GM23248 (cell line): ENCODE data around the gene TMEM51. TPM values are rescaled to one million over a fixed set of nuclear protein-coding genes. Genes with fewer than 3 reads are reported as not detected.

Source experiments
- DNase-seq: peaks from one replicate; pipeline ENCODE4 v3.0.0-alpha.2; 2015
- H2AFZ ChIP-seq: fragments of 200-600 bp; sonication (generic); 2 replicates; pipeline ENCODE4 v1.6.1; 2016; ENCODE audit warnings: antibody characterized with exemption
- H3F3A ChIP-seq: fragments of 200-600 bp; sonication (generic); 2 replicates; pipeline ENCODE4 v1.6.1; 2016; ENCODE audit warnings: mild to moderate bottlenecking, antibody characterized with exemption, mixed run types; ENCODE audit not compliant: insufficient read depth
- H3K27ac ChIP-seq: fragments of 200-600 bp; sonication (generic); 2 replicates; pipeline ENCODE4 v1.5.1; 2016; ENCODE audit warnings: mild to moderate bottlenecking
- H3K27me3 ChIP-seq: fragments of 200-600 bp; sonication (generic); replicated peaks from 2 replicates; pipeline ENCODE4 v1.6.1; 2016; ENCODE audit warnings: mild to moderate bottlenecking; ENCODE audit not compliant: insufficient read depth
- H3K36me3 ChIP-seq: fragments of 200-600 bp; sonication (generic); 2 replicates; pipeline ENCODE4 v1.6.1; 2016; ENCODE audit warnings: low read depth, mild to moderate bottlenecking
- H3K4me1 ChIP-seq: fragments of 200-600 bp; sonication (generic); 2 replicates; pipeline ENCODE4 v1.6.1; 2016; ENCODE audit warnings: mild to moderate bottlenecking; ENCODE audit not compliant: insufficient read depth
- H3K4me2 ChIP-seq: fragments of 200-600 bp; sonication (generic); one replicate; pipeline ENCODE4 v1.6.1; 2016; ENCODE audit warnings: mild to moderate bottlenecking; ENCODE audit not compliant: unreplicated experiment
- H3K4me3 ChIP-seq: fragments of 200-600 bp; sonication (generic); 2 replicates; pipeline ENCODE4 v1.5.1; 2016; ENCODE audit warnings: mild to moderate bottlenecking
- H3K79me2 ChIP-seq: fragments of 200-600 bp; sonication (generic); 2 replicates; pipeline ENCODE4 v1.6.1; 2016; ENCODE audit warnings: mild to moderate bottlenecking; ENCODE audit not compliant: insufficient read depth
- H3K9ac ChIP-seq: fragments of 200-600 bp; sonication (generic); 2 replicates; pipeline ENCODE4 v1.6.1; 2016; ENCODE audit warnings: mild to moderate bottlenecking
- H3K9me2 ChIP-seq: fragments of 200-600 bp; sonication (generic); 2 replicates; pipeline ENCODE4 v1.6.1; 2016; ENCODE audit warnings: mixed run types, mild to moderate bottlenecking, moderate library complexity; ENCODE audit not compliant: insufficient read depth
- H3K9me3 ChIP-seq: fragments of 200-600 bp; sonication (generic); one replicate; pipeline ENCODE4 v1.6.1; 2017; ENCODE audit warnings: low read depth
- H4K20me1 ChIP-seq: fragments of 200-600 bp; sonication (generic); 2 replicates; pipeline ENCODE4 v1.6.0; 2016; ENCODE audit not compliant: insufficient read depth
- EZH2 ChIP-seq: fragments of 200-600 bp; sonication (generic); IDR thresholded peaks from 2 replicates; pipeline ENCODE4 v1.6.1; 2018; ENCODE audit warnings: antibody characterized with exemption, mild to moderate bottlenecking; ENCODE audit not compliant: insufficient read depth, poor library complexity, severe bottlenecking
- EZH2phosphoT487 ChIP-seq: fragments of 200-600 bp; sonication (generic); IDR thresholded peaks from 2 replicates; pipeline ENCODE4 v1.6.1; 2018; ENCODE audit warnings: antibody characterized with exemption, moderate library complexity, mild to moderate bottlenecking, low read depth; ENCODE audit not compliant: insufficient read depth
- WGBS, 2 experiments: methylation state at CpG; one replicate each; pipeline ENCODE4 v1.1.6; 2015 to 2017; ENCODE audit warnings: low lambda C conversion rate in 2 of 2, low coverage in 1 of 2; ENCODE audit errors: missing lambda C conversion rate in 2 of 2; 5-methylcytosine and 5-hydroxymethylcytosine counted together
- in situ Hi-C: fragments of 300-500 bp; cut with MboI; formaldehyde crosslinking; loops from 2 replicates; pipeline ENCODE4 v1.15.0; 2020
- polyA plus RNA-seq: library from polyadenylated mRNA; unstranded; fragments of >200 nt; fragmentation: Nextera tagmentation; extraction: Ambion mirVana; gene quantifications from 2 replicates; pipeline ENCODE4 v1.2.1, GENCODE V29; 2016
- total RNA-seq: library from RNA; depleted of rRNA; stranded (reverse); fragments of >200 nt; shearing (Covaris generic); gene quantifications from 2 replicates; pipeline ENCODE4 v1.2.3, GENCODE V29; 2014

The TMEM51 gene
- total and polyA plus RNA-seq, 2 experiments from 2014 or later, result 0.54 to 0.55 TPM

DNA sequence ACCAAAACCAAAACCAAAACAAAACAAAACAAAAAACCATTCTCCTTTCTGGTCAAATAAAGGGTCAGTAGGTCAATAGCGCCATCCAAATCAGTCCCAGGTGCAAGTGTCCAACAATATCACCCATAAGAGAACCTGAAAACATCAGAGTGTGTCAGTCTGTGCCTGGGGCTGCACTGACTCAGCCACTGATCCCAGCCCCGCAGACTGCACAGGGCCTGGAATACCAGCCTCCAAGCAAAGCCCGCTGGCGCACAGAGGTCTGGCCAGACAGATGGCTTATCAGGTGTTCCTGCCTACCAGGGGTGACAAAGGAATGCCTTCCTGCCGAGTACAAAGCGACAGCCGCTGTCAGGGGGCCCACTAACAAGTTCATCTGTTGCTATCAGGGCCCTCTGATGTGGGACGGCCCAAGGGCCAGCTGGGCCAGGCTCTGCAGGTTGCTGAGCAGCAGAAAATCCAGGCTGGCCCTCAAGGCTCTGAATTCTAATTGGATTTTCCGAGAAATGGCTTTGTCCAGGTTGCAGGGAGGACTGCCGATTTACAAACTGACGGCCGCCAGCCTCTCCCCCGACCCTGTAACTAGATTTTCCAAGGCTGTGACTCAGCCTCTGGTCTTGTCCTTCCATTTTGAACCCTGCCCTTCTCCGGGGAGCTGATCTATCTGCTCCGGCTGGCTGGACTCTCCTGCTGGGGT is 13.7 kb upstream of the TMEM51 start:
- Histone ChIP-seq H3F3A (no peaks in the 10 kb centered on the region), H3K79me2 (no peaks in the 10 kb centered on the region), H3K4me1 (no peaks in the 10 kb centered on the region), H3K9me2 (no peaks in the 10 kb centered on the region), H3K27me3 (peaks cover 24% of the 10 kb centered on the region), H3K27ac (no peak overlapping the region), H2AFZ (no peak overlapping the region), H3K9ac (no peak overlapping the region), H3K4me2 (no peak overlapping the region), H3K36me3 (no peaks in the 10 kb centered on the region), H4K20me1 (no peaks in the 10 kb centered on the region), H3K4me3 (no peak overlapping the region), H3K9me3 (no peaks in the 10 kb centered on the region)
- no peak for TF ChIP-seq EZH2
- no peak for TF ChIP-seq EZH2phosphoT487
- 74% methylated on average over 15 of the region's 15 CpGs for whole genome bisulfite sequencing, 2 experiments
- in situ Hi-C loops, result loop anchor here (25.0 kb wide), 1 partner anchor 297 kb away; the partner anchor contains the start of gene CTRC
- DNase-seq, result no peak

DNA sequence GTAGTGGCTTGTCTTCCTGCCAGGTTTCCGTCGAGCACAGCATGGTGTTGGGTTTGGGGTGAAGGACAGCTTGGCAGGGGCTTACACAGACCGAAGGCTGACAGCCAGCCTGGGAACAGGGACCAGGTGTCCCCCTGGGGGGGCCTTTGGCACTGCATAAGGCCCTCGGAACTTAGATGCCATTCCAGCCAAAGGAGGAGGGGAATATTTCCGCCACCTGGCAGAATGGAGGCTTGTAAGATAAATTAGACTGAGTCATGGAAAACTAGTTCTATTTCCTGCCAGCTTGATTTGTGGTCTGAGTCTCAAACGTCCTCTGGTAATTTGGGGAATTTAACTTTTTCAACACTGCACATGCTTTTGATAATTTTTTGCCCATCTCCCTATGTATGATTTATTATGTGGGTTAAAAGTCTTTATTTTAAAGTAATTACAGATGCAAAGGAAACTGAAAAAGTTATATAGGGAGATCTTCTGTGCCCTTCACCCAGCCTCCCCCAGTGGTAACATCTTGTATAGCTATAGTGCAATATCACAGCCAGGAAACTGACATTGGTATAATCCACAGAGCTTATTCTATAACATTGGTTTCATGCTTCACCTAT is 11.5 kb upstream of the TMEM51 start:
- H3K79me2 ChIP-seq, result no peaks in the 10 kb centered on the region
- peak; percentile 21 for DNase-seq
- in situ Hi-C loops, result loop anchor here (25.0 kb wide), 1 partner anchor 295 kb away; the partner anchor contains the start of gene CTRC

DNA sequence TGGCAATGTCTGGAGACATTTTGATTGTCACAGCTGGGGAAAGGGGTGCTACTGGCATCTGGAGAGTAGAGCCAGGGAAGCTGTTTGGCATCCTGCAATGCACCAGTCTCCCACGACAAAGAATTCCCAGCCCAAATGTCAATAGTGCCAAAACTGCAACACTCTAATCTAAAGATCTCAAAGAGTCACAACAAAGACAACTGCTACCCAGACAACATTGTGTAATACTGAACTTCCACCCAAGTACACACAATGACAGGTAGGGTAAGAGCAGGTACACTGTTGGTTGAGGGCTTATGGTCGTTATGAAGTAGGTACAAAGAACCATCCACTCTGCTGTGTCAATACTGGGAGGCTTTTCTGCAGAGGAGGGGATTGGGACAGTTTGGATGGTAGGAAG is 8.2 kb upstream of the TMEM51 start:
- no peaks in the 10 kb centered on the region for H3K4me1 ChIP-seq
- peaks cover 20% of the 10 kb centered on the region for H3K27me3 ChIP-seq
- DNase-seq, result no peak
- no peaks in the 10 kb centered on the region for H3K9me2 ChIP-seq
- no peak for TF ChIP-seq EZH2
- no peak for TF ChIP-seq EZH2phosphoT487
- H3K9me3 ChIP-seq, result no peaks in the 10 kb centered on the region
- no peaks in the 10 kb centered on the region for H4K20me1 ChIP-seq
- H3K9ac ChIP-seq, result no peak overlapping the region
- no peaks in the 10 kb centered on the region for H3K79me2 ChIP-seq
- H2AFZ ChIP-seq, result no peak overlapping the region
- WGBS, 2 experiments, result 23 to 32% methylated on average over 2 of the region's 2 CpGs
- H3K4me2 ChIP-seq, result no peak overlapping the region
- H3K36me3 ChIP-seq, result no peaks in the 10 kb centered on the region
- H3F3A ChIP-seq, result no peaks in the 10 kb centered on the region
- no peak overlapping the region for H3K27ac ChIP-seq
- no peak overlapping the region for H3K4me3 ChIP-seq
- in situ Hi-C loops, result loop anchor here (25.0 kb wide), 1 partner anchor 292 kb away; the partner anchor contains the start of gene CTRC

More for the DNA sequence above, 11.5 kb upstream of the TMEM51 start:
- no peak overlapping the region for H3K27ac ChIP-seq
- no peak overlapping the region for H2AFZ ChIP-seq
- TF ChIP-seq EZH2phosphoT487, result no peak
- no peak for TF ChIP-seq EZH2
- no peak overlapping the region for H3K4me3 ChIP-seq
- H3K9me3 ChIP-seq, result no peaks in the 10 kb centered on the region
- no peak overlapping the region for H3K4me2 ChIP-seq
- peaks cover 16% of the 10 kb centered on the region for H3K27me3 ChIP-seq
- no peak overlapping the region for H3K9ac ChIP-seq
- no peaks in the 10 kb centered on the region for H3K4me1 ChIP-seq
- WGBS, 2 experiments, result 10 to 15% methylated on average over 6 of the region's 6 CpGs
- H3K36me3 ChIP-seq, result no peaks in the 10 kb centered on the region
- no peaks in the 10 kb centered on the region for H4K20me1 ChIP-seq
- H3K9me2 ChIP-seq, result no peaks in the 10 kb centered on the region
- H3F3A ChIP-seq, result no peaks in the 10 kb centered on the region

DNA sequence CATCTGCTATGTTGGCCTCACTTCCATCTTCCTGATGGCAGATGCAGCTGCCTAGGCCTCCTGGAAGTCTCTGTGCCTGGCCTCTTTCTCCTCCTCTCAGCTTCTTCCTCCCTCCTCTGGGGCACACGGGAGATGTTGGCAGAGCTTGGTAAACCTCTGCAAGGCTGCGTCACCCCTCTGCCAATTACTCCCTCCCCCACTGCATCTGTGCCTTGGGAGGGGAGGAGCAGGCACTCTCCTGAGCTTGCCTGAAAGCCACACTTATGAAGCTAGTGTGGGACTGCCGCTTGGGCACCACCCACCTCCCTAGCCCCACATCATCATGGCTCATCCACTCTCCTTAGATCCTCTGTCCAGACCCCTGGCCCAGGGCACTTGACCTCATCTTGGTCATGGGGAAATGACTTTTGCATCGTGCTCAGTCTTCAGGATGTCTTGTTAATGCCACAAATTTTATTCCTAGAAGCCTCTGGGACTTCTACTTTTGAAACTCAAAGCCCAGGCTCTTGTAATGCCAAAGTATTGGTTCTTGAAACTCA is 7.3 kb upstream of the TMEM51 start:
- no peaks in the 10 kb centered on the region for H3K79me2 ChIP-seq
- no peak overlapping the region for H3K4me2 ChIP-seq
- DNase-seq, result no peak
- no peak overlapping the region for H2AFZ ChIP-seq
- H3K9ac ChIP-seq, result no peak overlapping the region
- no peaks in the 10 kb centered on the region for H3K9me3 ChIP-seq
- 39 to 56% methylated on average over 4 of the region's 4 CpGs for WGBS, 2 experiments
- H3K27me3 ChIP-seq, result peaks cover 29% of the 10 kb centered on the region
- H3K4me1 ChIP-seq, result no peaks in the 10 kb centered on the region
- in situ Hi-C loops, result loop anchor here (25.0 kb wide), 1 partner anchor 291 kb away; the partner anchor contains the start of gene CTRC
- TF ChIP-seq EZH2, result no peak
- TF ChIP-seq EZH2phosphoT487, result no peak
- H4K20me1 ChIP-seq, result no peaks in the 10 kb centered on the region
- no peak overlapping the region for H3K27ac ChIP-seq
- no peaks in the 10 kb centered on the region for H3K9me2 ChIP-seq
- H3F3A ChIP-seq, result no peaks in the 10 kb centered on the region
- H3K4me3 ChIP-seq, result no peak overlapping the region
- no peaks in the 10 kb centered on the region for H3K36me3 ChIP-seq
